BJ (cell line): Measurements from ENCODE around the gene ZNF423. TPM values are rescaled to one million over a fixed set of nuclear protein-coding genes. Genes with fewer than 3 reads are reported as not detected.
A peak's percentile ranks its signal among the peaks of the same experiment; 100 is the strongest.

Experiments used
- CTCF ChIA-PET: fragments of 350-600 bp; formaldehyde crosslinking; extraction: SDS; loops from one replicate; lab custom pipeline; 2021; ENCODE audit warnings: antibody characterized with exemption, inconsistent platforms; lab: Yijun Ruan, JAX
- POLR2A ChIA-PET: fragments of 300-600 bp; sonication (Branson Sonifier 250); formaldehyde crosslinking; extraction: SDS; loops from one replicate; lab custom pipeline; 2021; ENCODE audit warnings: antibody characterized with exemption; lab: Charles Lee
- DNase-seq: peaks from one replicate; pipeline ENCODE4 v3.0.0-alpha.2; 2011; ENCODE audit warnings: low read depth
- H3K27me3 ChIP-seq: 2 replicates; pipeline ENCODE4 v1.6.0; 2011; ENCODE audit warnings: low read length; ENCODE audit not compliant: control insufficient read depth, insufficient read depth
- H3K36me3 ChIP-seq: 2 replicates; pipeline ENCODE4 v1.5.1; 2011; ENCODE audit warnings: low read length; ENCODE audit not compliant: control insufficient read depth, insufficient read depth
- H3K4me3 ChIP-seq: 2 replicates; pipeline ENCODE4 v1.5.1; 2011; ENCODE audit warnings: low read depth, mild to moderate bottlenecking, control low read depth, low read length
- CTCF ChIP-seq: IDR thresholded peaks from 2 replicates; pipeline ENCODE4 v1.5.1; 2011; ENCODE audit warnings: low read depth, mild to moderate bottlenecking, control low read depth, inconsistent platforms, low read length, moderate library complexity; ENCODE audit not compliant: insufficient read depth
- polyA plus RNA-seq: library from polyadenylated mRNA; depleted of rRNA; stranded (reverse); fragments of >200 nt; gene quantifications from 2 replicates; pipeline ENCODE4 v1.2.3, GENCODE V29; 2011

The ZNF423 gene
- polyA plus RNA-seq, 1 experiment: 0.22 TPM

- H3K36me3 ChIP-seq: no peaks in the 10 kb centered on the region
- TF ChIP-seq CTCF: no peak
- no peak for DNase-seq
- ChIA-PET CTCF (interaction anchor here (0.9 kb wide), 1 partner anchor 8 kb away, joined by 5 read pairs; no protein-coding TSS in a partner anchor), POLR2A (no interaction called here)
- no peaks in the 10 kb centered on the region; the same call in 1 of the 2 replicates for H3K27me3 ChIP-seq
- no peak overlapping the region for H3K4me3 ChIP-seq
Observed at GRCh38 chr16:49653173-49653570, 202.7 kb downstream of the ZNF423 start.

GRCh38 chr16:49652456-49653172 is 203.3 kb downstream of the ZNF423 start:
- no peak for DNase-seq
- H3K27me3 ChIP-seq: no peaks in the 10 kb centered on the region; the same call in 1 of the 2 replicates
- H3K4me3 ChIP-seq: peak overlapping the region; percentile 7
- no peaks in the 10 kb centered on the region for H3K36me3 ChIP-seq
- CTCF ChIA-PET: interaction anchor here (1.2 kb wide), 1 partner anchor 21 kb away, joined by 3 read pairs; no protein-coding TSS in a partner anchor
- POLR2A ChIA-PET: no interaction called here
- TF ChIP-seq CTCF: no peak

GRCh38 chr16:49651996-49652395 is 203.9 kb downstream of the ZNF423 start:
- Histone ChIP-seq H3K27me3 (no peaks in the 10 kb centered on the region; the same call in 1 of the 2 replicates), H3K36me3 (no peaks in the 10 kb centered on the region), H3K4me3 (no peak overlapping the region; the same call in 1 of the 2 replicates)
- DNase-seq: no peak
- ChIA-PET CTCF (interaction anchor here (1.2 kb wide), 1 partner anchor 21 kb away, joined by 3 read pairs; no protein-coding TSS in a partner anchor), POLR2A (no interaction called here)
- no peak for TF ChIP-seq CTCF

- POLR2A ChIA-PET: no interaction called here
- no peak for TF ChIP-seq CTCF
- CTCF ChIA-PET: interaction anchor here (0.5 to 1.3 kb wide), 3 partner anchors 13 to 268 kb away, joined by 3 to 4 read pairs (median 3); no protein-coding TSS in a partner anchor
Observed at GRCh38 chr16:49651226-49651625, 204.7 kb downstream of the ZNF423 start.

GRCh38 chr16:49650603-49651002 is 205.3 kb downstream of the ZNF423 start:
- Histone ChIP-seq H3K27me3 (no peaks in the 10 kb centered on the region; the same call in 1 of the 2 replicates), H3K36me3 (no peaks in the 10 kb centered on the region), H3K4me3 (no peak overlapping the region)
- ChIA-PET POLR2A (no interaction called here), CTCF (interaction anchor here (0.5 to 1.5 kb wide), 3 partner anchors 11 to 268 kb away, joined by 3 to 4 read pairs (median 3); no protein-coding TSS in a partner anchor)
- TF ChIP-seq CTCF: no peak
- no peak for DNase-seq

More at GRCh38 chr16:49651226-49651625, 204.7 kb downstream of the ZNF423 start:
- no peaks in the 10 kb centered on the region; the same call in 1 of the 2 replicates for H3K27me3 ChIP-seq
- no peak for DNase-seq
- H3K36me3 ChIP-seq: no peaks in the 10 kb centered on the region
- H3K4me3 ChIP-seq: no peak overlapping the region
